Measurements from ENCODE around the gene LRRTM1.

The LRRTM1 gene

GRCh38 chr2:80303909-80304837, at the start of gene LRRTM1:
TSS of gene LRRTM1 (minus strand) at chr2:80304752. CDS start at chr2:80303819, 933 bp downstream.
- DNase-seq (ENCODE audit: low read depth in 2 of 3, low spot score in 2 of 3) = no peak

- DNase-seq (ENCODE audit: low read depth in 2 of 3, low spot score in 2 of 3) = no peak
These were observed 46.7 kb upstream of the LRRTM1 start for GRCh38 chr2:80351231-80351630.

- no peak for DNase-seq (ENCODE audit: low read depth in 2 of 3, low spot score in 2 of 3)
These were observed 44.4 kb upstream of the LRRTM1 start for GRCh38 chr2:80348953-80349352.

- no peak for DNase-seq (ENCODE audit: low read depth in 2 of 3, low spot score in 2 of 3)
These were observed 43.5 kb upstream of the LRRTM1 start for GRCh38 chr2:80348078-80348477.

GRCh38 chr2:80340022-80340421, 35.5 kb upstream of the LRRTM1 start:
- no peak for DNase-seq (ENCODE audit: low read depth in 2 of 3, low spot score in 2 of 3)

- DNase-seq (ENCODE audit: low read depth in 2 of 3, low spot score in 2 of 3) = no peak
These were observed 34.2 kb upstream of the LRRTM1 start for GRCh38 chr2:80338794-80339193.

GRCh38 chr2:80335411-80335810, 30.9 kb upstream of the LRRTM1 start:
- no peak for DNase-seq (ENCODE audit: low read depth in 2 of 3, low spot score in 2 of 3)

- no peak for DNase-seq (ENCODE audit: low read depth in 2 of 3, low spot score in 2 of 3)
These were observed 29.3 kb upstream of the LRRTM1 start for GRCh38 chr2:80333886-80334285.

GRCh38 chr2:80330527-80331450, 26.2 kb upstream of the LRRTM1 start:
- no peak for DNase-seq (ENCODE audit: low read depth in 2 of 3, low spot score in 2 of 3)

GRCh38 chr2:80329491-80329890, 24.9 kb upstream of the LRRTM1 start:
- DNase-seq (ENCODE audit: low read depth in 2 of 3, low spot score in 2 of 3) = no peak

- DNase-seq (ENCODE audit: low read depth in 2 of 3, low spot score in 2 of 3) = no peak
These were observed 23.6 kb upstream of the LRRTM1 start for GRCh38 chr2:80328159-80328571.

- DNase-seq (ENCODE audit: low read depth in 2 of 3, low spot score in 2 of 3) = no peak
These were observed 22.3 kb upstream of the LRRTM1 start for GRCh38 chr2:80326861-80327260.

GRCh38 chr2:80326214-80326613, 21.7 kb upstream of the LRRTM1 start:
- no peak for DNase-seq (ENCODE audit: low read depth in 2 of 3, low spot score in 2 of 3)

- DNase-seq (ENCODE audit: low read depth in 2 of 3, low spot score in 2 of 3) = no peak
These were observed 20.0 kb upstream of the LRRTM1 start for GRCh38 chr2:80324525-80324924.

- DNase-seq (ENCODE audit: low read depth in 2 of 3, low spot score in 2 of 3) = no peak
These were observed 19.1 kb upstream of the LRRTM1 start for GRCh38 chr2:80323610-80324009.

- DNase-seq (ENCODE audit: low read depth in 2 of 3, low spot score in 2 of 3) = no peak
These were observed 18.4 kb upstream of the LRRTM1 start for GRCh38 chr2:80322958-80323357.

GRCh38 chr2:80322311-80322920, 17.9 kb upstream of the LRRTM1 start:
- DNase-seq (ENCODE audit: low read depth in 2 of 3, low spot score in 2 of 3) = no peak

GRCh38 chr2:80312282-80312839, 7.8 kb upstream of the LRRTM1 start:
- no peak for DNase-seq (ENCODE audit: low read depth in 2 of 3, low spot score in 2 of 3)

GRCh38 chr2:80311304-80311703, 6.8 kb upstream of the LRRTM1 start:
- DNase-seq (ENCODE audit: low read depth in 2 of 3, low spot score in 2 of 3) = no peak

GRCh38 chr2:80303006-80303908, 1.3 kb downstream of the LRRTM1 start:
- no peak for DNase-seq (ENCODE audit: low read depth in 2 of 3, low spot score in 2 of 3)
